ENCODE data around the gene CUL4B.
"Not testable (repeated sequence)": the region's sequence is repeated elsewhere in the genome, so short reads cannot be mapped to it uniquely, and the experiment has no call there.

Gene CUL4B

GRCh38 chrX:120560842-120561633 is at the start of gene CUL4B:
TSS of gene CUL4B (minus strand) at chrX:120560962. CDS start at chrX:120560638, 324 bp downstream.
- DNase-seq, result peak; percentile 87

GRCh38 chrX:120604361-120604782 is 43.6 kb upstream of the CUL4B start:
- DNase-seq, result no peak

- peak; percentile 81 for DNase-seq
Measured at GRCh38 chrX:120603707-120604360, 43.1 kb upstream of the CUL4B start, which contains the start of gene MCTS1. TSS of gene MCTS1 (plus strand) at chrX:120604101. CDS start at chrX:120604237, 136 bp downstream.

- no peak for DNase-seq
Measured at GRCh38 chrX:120585702-120586101, 24.9 kb upstream of the CUL4B start.

- no peak for DNase-seq
Measured at GRCh38 chrX:120575379-120576114, 14.8 kb upstream of the CUL4B start.

GRCh38 chrX:120573806-120574205 is 13.0 kb upstream of the CUL4B start:
- not testable (repeated sequence) for DNase-seq

- DNase-seq, result no peak
Measured at GRCh38 chrX:120570011-120570600, 9.3 kb upstream of the CUL4B start.

GRCh38 chrX:120568609-120569008 is 7.8 kb upstream of the CUL4B start:
- no peak for DNase-seq

- DNase-seq, result no peak
Measured at GRCh38 chrX:120568035-120568434, 7.3 kb upstream of the CUL4B start.

- no peak for DNase-seq
Measured at GRCh38 chrX:120566817-120567216, 6.1 kb upstream of the CUL4B start.

GRCh38 chrX:120564925-120565324 is 4.2 kb upstream of the CUL4B start:
- no peak for DNase-seq

GRCh38 chrX:120562569-120562926 is 1.8 kb upstream of the CUL4B start:
- no peak for DNase-seq

- DNase-seq, result no peak
Measured at GRCh38 chrX:120561634-120562568, 1.1 kb upstream of the CUL4B start.

GRCh38 chrX:120560405-120560841 is 339 bp downstream of the CUL4B start:
- peak; percentile 61 for DNase-seq

GRCh38 chrX:120559804-120560203 is 958 bp downstream of the CUL4B start:
- no peak for DNase-seq

- no peak for DNase-seq
Measured at GRCh38 chrX:120556251-120556650, 4.5 kb downstream of the CUL4B start.

GRCh38 chrX:120549483-120550452 is 11.0 kb downstream of the CUL4B start:
- DNase-seq, result no peak

GRCh38 chrX:120536061-120536460 is 24.7 kb downstream of the CUL4B start:
- DNase-seq, result no peak

GRCh38 chrX:120534413-120535205 is 26.2 kb downstream of the CUL4B start:
- no peak for DNase-seq

GRCh38 chrX:120522820-120523219 is 37.9 kb downstream of the CUL4B start:
- no peak for DNase-seq

Data from activated CD8-positive, alpha-beta memory T cell treated with anti-CD3 and anti-CD28 coated beads, Interleukin-2, amount 50 U/mL, for 48 hours (primary cell).